Measurements from ENCODE around the gene KCNIP1. TPM values are rescaled to one million over a fixed set of nuclear protein-coding genes. Genes with fewer than 3 reads are reported as not detected.

Gene KCNIP1
- total RNA-seq, 2 experiments from 2014 or later: not detected

GRCh38 chr5:170475294-170476000, 28.4 kb upstream of the KCNIP1 start:
- Mint-ChIP-seq H3K9me3 (no peaks in the 10 kb centered on the region), H3K27ac (no peak overlapping the region), H3K36me3 (ENCODE audit: low read depth) (no peaks in the 10 kb centered on the region), H3K27me3 (peaks cover 35% of the 10 kb centered on the region), H3K4me3 (no peak overlapping the region), H3K4me1 (ENCODE audit: low read depth) (no peaks in the 10 kb centered on the region)
- intact Hi-C loops (cut with DNase I, micrococcal nuclease): no loop called here
- Histone ChIP-seq H3K27ac (ENCODE audit: low read depth in 1 of 2, low read length in 2 of 2) (no peak overlapping the region), H3K4me3 (ENCODE audit: low read length) (no peak overlapping the region), H3K9me3 (ENCODE audit: control insufficient read depth in 1 of 2, insufficient read depth in 1 of 2, low read length in 2 of 2) (peaks cover 0 to 4% of the 10 kb centered on the region in 2 experiments), H3K36me3 (ENCODE audit: insufficient read depth, low read length) (no peaks in the 10 kb centered on the region), H3K4me1 (ENCODE audit: insufficient read depth, low read length) (no peaks in the 10 kb centered on the region), H3K27me3 (ENCODE audit: control insufficient read depth in 1 of 2, insufficient read depth in 2 of 2, low read length in 2 of 2) (peaks cover 3 to 7% of the 10 kb centered on the region in 2 experiments)
- POLR2A ChIA-PET: no interaction called here
- DNase-seq (no peak), ATAC-seq (ENCODE audit: poor library complexity) (no peak)
- TF ChIP-seq CTCF (IDR thresholded peaks at IDR 0.05): no peak
- CTCF ChIA-PET: no interaction called here

GRCh38 chr5:170476704-170477103, 27.1 kb upstream of the KCNIP1 start:
- ChIA-PET POLR2A (no interaction called here), CTCF (no interaction called here)
- H3K4me1 Mint-ChIP-seq (ENCODE audit: low read depth): no peaks in the 10 kb centered on the region
- Histone ChIP-seq H3K27me3 (ENCODE audit: control insufficient read depth in 1 of 2, insufficient read depth in 2 of 2, low read length in 2 of 2) (peaks cover 5 to 7% of the 10 kb centered on the region in 2 experiments), H3K4me1 (ENCODE audit: insufficient read depth, low read length) (no peaks in the 10 kb centered on the region), H3K36me3 (ENCODE audit: insufficient read depth, low read length) (no peaks in the 10 kb centered on the region), H3K4me3 (ENCODE audit: low read length) (no peak overlapping the region), H3K27ac (ENCODE audit: low read depth in 1 of 2, low read length in 2 of 2) (no peak overlapping the region), H3K9me3 (ENCODE audit: control insufficient read depth in 1 of 2, insufficient read depth in 1 of 2, low read length in 2 of 2) (peaks cover 0 to 4% of the 10 kb centered on the region in 2 experiments)
- no peaks in the 10 kb centered on the region for H3K36me3 Mint-ChIP-seq (ENCODE audit: low read depth)
- DNase-seq (no peak), ATAC-seq (ENCODE audit: poor library complexity) (no peak)
- TF ChIP-seq CTCF (IDR thresholded peaks at IDR 0.05): no peak
- intact Hi-C loops (cut with DNase I, micrococcal nuclease): no loop called here
- peaks cover 32% of the 10 kb centered on the region for H3K27me3 Mint-ChIP-seq
- H3K27ac Mint-ChIP-seq: no peak overlapping the region
- H3K4me3 Mint-ChIP-seq: no peak overlapping the region
- H3K9me3 Mint-ChIP-seq: no peaks in the 10 kb centered on the region

- no peak for TF ChIP-seq CTCF (IDR thresholded peaks at IDR 0.05)
- intact Hi-C loops (cut with DNase I, micrococcal nuclease): no loop called here
- ChIA-PET POLR2A (no interaction called here), CTCF (no interaction called here)
- H3K4me1 ChIP-seq (ENCODE audit: insufficient read depth, low read length): no peaks in the 10 kb centered on the region
- no peak overlapping the region for H3K4me3 Mint-ChIP-seq
- H3K9me3 ChIP-seq (ENCODE audit: control insufficient read depth in 1 of 2, insufficient read depth in 1 of 2, low read length in 2 of 2): peaks cover 0 to 4% of the 10 kb centered on the region in 2 experiments
- H3K4me3 ChIP-seq (ENCODE audit: low read length): no peak overlapping the region
- H3K4me1 Mint-ChIP-seq (ENCODE audit: low read depth): no peaks in the 10 kb centered on the region
- no peaks in the 10 kb centered on the region for H3K9me3 Mint-ChIP-seq
- H3K27me3 Mint-ChIP-seq: peaks cover 33% of the 10 kb centered on the region
- H3K27me3 ChIP-seq (ENCODE audit: control insufficient read depth in 1 of 2, insufficient read depth in 2 of 2, low read length in 2 of 2): peaks cover 6 to 7% of the 10 kb centered on the region in 2 experiments
- ATAC-seq (ENCODE audit: poor library complexity) (no peak), DNase-seq (no peak)
- no peaks in the 10 kb centered on the region for H3K36me3 ChIP-seq (ENCODE audit: insufficient read depth, low read length)
- no peak overlapping the region for H3K27ac ChIP-seq (ENCODE audit: low read depth in 1 of 2, low read length in 2 of 2)
- no peaks in the 10 kb centered on the region for H3K36me3 Mint-ChIP-seq (ENCODE audit: low read depth)
- no peak overlapping the region for H3K27ac Mint-ChIP-seq
Observed at GRCh38 chr5:170477906-170478305, 25.9 kb upstream of the KCNIP1 start.

Measured in CD4-positive, alpha-beta T cell (primary cell).